Loucy (cell line): ENCODE data around the gene TIPRL.

Source experiments
- H2AFZ ChIP-seq: fragments of 200-600 bp; sonication (generic); 2 replicates; pipeline ENCODE4 v1.6.0; 2016; ENCODE audit warnings: antibody characterized with exemption, mild to moderate bottlenecking, low read length, moderate library complexity
- H3F3A ChIP-seq: fragments of 200-600 bp; 2 replicates; pipeline ENCODE4 v1.6.0; 2016; ENCODE audit warnings: antibody characterized with exemption, low read depth, mild to moderate bottlenecking
- H3K27me3 ChIP-seq: fragments of 200-600 bp; sonication (generic); 2 replicates; pipeline ENCODE4 v1.6.1; 2014; ENCODE audit warnings: low read length, mild to moderate bottlenecking; ENCODE audit not compliant: insufficient read depth, poor library complexity, severe bottlenecking
- H3K36me3 ChIP-seq: fragments of 200-600 bp; sonication (generic); 2 replicates; pipeline ENCODE4 v1.6.1; 2016; ENCODE audit warnings: low read length; ENCODE audit not compliant: insufficient read depth
- H3K4me1 ChIP-seq: fragments of 200-600 bp; sonication (generic); 2 replicates; pipeline ENCODE4 v1.5.1; 2014; ENCODE audit warnings: low read length, mild to moderate bottlenecking; ENCODE audit not compliant: insufficient read depth, poor library complexity, severe bottlenecking
- H3K4me2 ChIP-seq: fragments of 200-600 bp; sonication (generic); 2 replicates; pipeline ENCODE4 v1.6.0; 2014; ENCODE audit warnings: antibody characterized with exemption, low read length, low read depth, mild to moderate bottlenecking; ENCODE audit not compliant: poor library complexity, severe bottlenecking
- H3K4me3 ChIP-seq: fragments of 200-600 bp; sonication (generic); 2 replicates; pipeline ENCODE4 v1.5.1; 2014; ENCODE audit warnings: low read length, mild to moderate bottlenecking, mixed read lengths; ENCODE audit not compliant: poor library complexity, severe bottlenecking
- H3K79me2 ChIP-seq: fragments of 200-600 bp; sonication (generic); 2 replicates; pipeline ENCODE4 v1.6.1; 2014; ENCODE audit warnings: low read length; ENCODE audit not compliant: insufficient read depth
- H3K9ac ChIP-seq: fragments of 200-600 bp; sonication (generic); 2 replicates; pipeline ENCODE4 v1.6.0; 2014; ENCODE audit warnings: mild to moderate bottlenecking, low read depth, low read length, moderate library complexity; ENCODE audit not compliant: poor library complexity, severe bottlenecking
- H3K9me2 ChIP-seq: fragments of 200-600 bp; sonication (generic); replicated peaks from 2 replicates; pipeline ENCODE4 v1.6.1; 2016; ENCODE audit warnings: low read depth, low read length, mixed read lengths
- H3K9me3 ChIP-seq: fragments of 200-600 bp; sonication (generic); 2 replicates; pipeline ENCODE4 v1.6.1; 2014; ENCODE audit warnings: mild to moderate bottlenecking, antibody characterized with exemption, low read length, low read depth; ENCODE audit not compliant: insufficient read depth
- H4K20me1 ChIP-seq: fragments of 200-600 bp; sonication (generic); 2 replicates; pipeline ENCODE4 v1.6.0; 2014; ENCODE audit warnings: antibody characterized with exemption, low read length, mild to moderate bottlenecking; ENCODE audit not compliant: insufficient read depth, poor library complexity, severe bottlenecking
- EZH2phosphoT487 ChIP-seq: fragments of 200-600 bp; IDR thresholded peaks from 2 replicates; pipeline ENCODE4 v1.6.1; 2018; ENCODE audit warnings: antibody characterized with exemption, mild to moderate bottlenecking, moderate library complexity, borderline replicate concordance
- TF ChIP-seq, protein P1 (sequence below): fragments of 200-600 bp; sonication (generic); conservative IDR thresholded peaks from 2 replicates; pipeline ENCODE4 v1.5.1; 2014; ENCODE audit warnings: mild to moderate bottlenecking, antibody characterized with exemption, low read length

TIPRL gene

DNA sequence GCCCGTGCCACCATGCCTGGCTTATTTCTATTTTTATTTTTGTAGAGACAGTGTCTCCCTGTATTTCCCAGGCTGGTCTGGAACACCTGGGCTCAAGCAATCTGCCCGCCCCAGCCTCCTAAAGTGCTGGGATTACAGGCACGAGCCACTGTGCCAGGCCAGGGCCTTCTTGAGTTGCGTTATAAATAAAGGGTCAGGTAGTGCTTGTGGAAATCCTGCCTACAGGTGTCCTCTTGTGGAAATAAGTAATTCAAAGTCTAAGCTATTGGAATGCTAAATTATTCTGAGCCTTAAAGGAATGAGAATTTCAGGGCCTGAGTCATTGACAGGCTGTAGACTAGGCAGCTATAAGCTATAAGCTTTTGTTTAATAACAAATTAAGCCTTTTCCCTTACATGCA lies 38.9 kb downstream of the TIPRL start:
- Histone ChIP-seq H3K79me2 (no peaks in the 10 kb centered on the region), H3K9ac (no peak overlapping the region), H3K4me1 (no peaks in the 10 kb centered on the region), H4K20me1 (no peaks in the 10 kb centered on the region), H3K9me2 (no peaks in the 10 kb centered on the region), H3K4me2 (no peak overlapping the region), H3K9me3 (no peaks in the 10 kb centered on the region), H2AFZ (no peak overlapping the region), H3K36me3 (no peaks in the 10 kb centered on the region), H3K4me3 (no peak overlapping the region), H3K27me3 (no peaks in the 10 kb centered on the region), H3F3A (no peaks in the 10 kb centered on the region)
- TF ChIP-seq EZH2phosphoT487, result no peak
- TF ChIP-seq, protein P1, sequence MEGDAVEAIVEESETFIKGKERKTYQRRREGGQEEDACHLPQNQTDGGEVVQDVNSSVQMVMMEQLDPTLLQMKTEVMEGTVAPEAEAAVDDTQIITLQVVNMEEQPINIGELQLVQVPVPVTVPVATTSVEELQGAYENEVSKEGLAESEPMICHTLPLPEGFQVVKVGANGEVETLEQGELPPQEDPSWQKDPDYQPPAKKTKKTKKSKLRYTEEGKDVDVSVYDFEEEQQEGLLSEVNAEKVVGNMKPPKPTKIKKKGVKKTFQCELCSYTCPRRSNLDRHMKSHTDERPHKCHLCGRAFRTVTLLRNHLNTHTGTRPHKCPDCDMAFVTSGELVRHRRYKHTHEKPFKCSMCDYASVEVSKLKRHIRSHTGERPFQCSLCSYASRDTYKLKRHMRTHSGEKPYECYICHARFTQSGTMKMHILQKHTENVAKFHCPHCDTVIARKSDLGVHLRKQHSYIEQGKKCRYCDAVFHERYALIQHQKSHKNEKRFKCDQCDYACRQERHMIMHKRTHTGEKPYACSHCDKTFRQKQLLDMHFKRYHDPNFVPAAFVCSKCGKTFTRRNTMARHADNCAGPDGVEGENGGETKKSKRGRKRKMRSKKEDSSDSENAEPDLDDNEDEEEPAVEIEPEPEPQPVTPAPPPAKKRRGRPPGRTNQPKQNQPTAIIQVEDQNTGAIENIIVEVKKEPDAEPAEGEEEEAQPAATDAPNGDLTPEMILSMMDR, result no peak

DNA sequence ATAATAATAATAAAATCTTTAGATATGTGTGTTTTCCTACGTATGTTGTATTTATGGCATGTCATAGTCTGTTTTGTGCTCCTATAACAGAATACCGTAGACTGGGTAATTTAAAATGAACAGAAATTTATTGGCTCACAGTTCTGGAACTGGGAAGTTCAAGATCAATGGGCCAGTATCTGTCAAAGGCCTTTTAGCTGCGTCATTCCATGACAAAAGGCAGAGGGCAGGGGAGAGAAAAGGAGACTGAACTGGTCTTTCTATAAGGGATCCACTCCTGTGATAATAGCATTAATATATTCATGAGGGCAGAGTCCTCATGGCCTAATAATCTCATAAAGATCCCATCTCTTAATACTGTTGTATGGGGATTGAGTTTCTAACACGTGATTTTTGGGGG lies 39.9 kb downstream of the TIPRL start:
- H3F3A ChIP-seq, result no peaks in the 10 kb centered on the region
- no peaks in the 10 kb centered on the region for H3K27me3 ChIP-seq
- no peak overlapping the region for H3K4me2 ChIP-seq
- no peak overlapping the region for H3K9ac ChIP-seq
- H4K20me1 ChIP-seq, result no peaks in the 10 kb centered on the region
- H2AFZ ChIP-seq, result no peak overlapping the region
- TF ChIP-seq, protein P1, result no peak
- no peak for TF ChIP-seq EZH2phosphoT487
- H3K9me3 ChIP-seq, result no peaks in the 10 kb centered on the region
- no peak overlapping the region for H3K4me3 ChIP-seq
- H3K79me2 ChIP-seq, result no peaks in the 10 kb centered on the region
- H3K36me3 ChIP-seq, result no peaks in the 10 kb centered on the region
- H3K4me1 ChIP-seq, result no peaks in the 10 kb centered on the region
- H3K9me2 ChIP-seq, result no peaks in the 10 kb centered on the region

DNA sequence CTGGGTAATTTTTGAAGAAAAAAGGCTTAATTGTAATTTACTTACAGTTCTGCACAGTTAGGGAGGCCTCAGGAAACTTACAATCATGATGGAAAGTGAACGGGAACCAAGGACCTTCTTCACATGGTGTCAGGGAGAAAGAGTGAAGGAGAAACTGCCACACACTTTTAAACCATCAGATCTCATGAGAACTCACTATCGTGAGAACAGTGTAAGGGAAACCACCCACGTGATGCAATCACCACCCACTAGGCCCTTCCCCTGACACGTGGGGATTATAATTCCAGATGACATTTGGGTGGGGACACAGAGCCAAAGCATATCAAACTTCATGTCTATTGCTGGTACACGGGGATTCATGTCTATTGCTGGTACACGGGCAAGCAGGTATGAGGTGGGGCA lies 41.7 kb downstream of the TIPRL start:
- no peak for TF ChIP-seq EZH2phosphoT487
- TF ChIP-seq, protein P1, result no peak
- peaks cover 14% of the 10 kb centered on the region for H3K4me1 ChIP-seq
- peaks cover 11% of the 10 kb centered on the region for H3K79me2 ChIP-seq
- H4K20me1 ChIP-seq, result no peaks in the 10 kb centered on the region
- H3K27me3 ChIP-seq, result no peaks in the 10 kb centered on the region
- H3K36me3 ChIP-seq, result no peaks in the 10 kb centered on the region
- H3K9me3 ChIP-seq, result no peaks in the 10 kb centered on the region
- no peak overlapping the region for H3K4me2 ChIP-seq
- H3K9ac ChIP-seq, result no peak overlapping the region
- H3K4me3 ChIP-seq, result no peak overlapping the region
- H2AFZ ChIP-seq, result no peak overlapping the region
- H3K9me2 ChIP-seq, result no peaks in the 10 kb centered on the region
- H3F3A ChIP-seq, result no peaks in the 10 kb centered on the region
